HL-60 (cell line): ENCODE data around the gene PPIG.

Experiments
- DNase-seq, 2 experiments: peaks; one replicate each; pipeline ENCODE4 v3.0.0-alpha.2; 2010 to 2020; ENCODE audit warnings: low read depth in 1 of 2, low spot score in 1 of 2
- H3K27ac ChIP-seq: fragments of 250-450 bp; sonication (Bioruptor Pico); replicated peaks from 2 replicates; pipeline ENCODE4 v1.5.1; 2020; ENCODE audit warnings: mild to moderate bottlenecking, moderate library complexity
- H3K27me3 ChIP-seq: fragments of 250-450 bp; sonication (Bioruptor Pico); 2 replicates; pipeline ENCODE4 v1.5.1; 2021; ENCODE audit warnings: mild to moderate bottlenecking, moderate library complexity; ENCODE audit not compliant: insufficient read depth, poor library complexity, severe bottlenecking
- H3K4me3 ChIP-seq: replicated peaks from 2 replicates; pipeline ENCODE4 v1.5.1; 2011; ENCODE audit warnings: mild to moderate bottlenecking, control low read depth, low read length; ENCODE audit not compliant: insufficient read depth
- GABPA ChIP-seq: IDR thresholded peaks from 2 replicates; pipeline ENCODE4 v1.6.1; 2012; ENCODE audit warnings: low read depth
- POLR2AphosphoS5 ChIP-seq: IDR thresholded peaks from 2 replicates; pipeline ENCODE4 v1.6.1; 2012; ENCODE audit warnings: low read depth
- REST ChIP-seq: IDR thresholded peaks from 2 replicates; pipeline ENCODE4 v1.6.1; 2012; ENCODE audit warnings: low read depth; ENCODE audit not compliant: insufficient replicate concordance
- SPI1 ChIP-seq: IDR thresholded peaks from 2 replicates; pipeline ENCODE4 v1.6.1; 2012; ENCODE audit warnings: low read depth, mild to moderate bottlenecking, borderline replicate concordance
- TF ChIP-seq, protein P1 (sequence below): IDR thresholded peaks from one replicate; pipeline ENCODE4 v1.5.1; 2011; ENCODE audit warnings: low read length, control low read depth, inconsistent platforms; ENCODE audit not compliant: insufficient read depth

The PPIG gene

GRCh38 chr2:169662744-169663143, 78.6 kb downstream of the PPIG start:
- Histone ChIP-seq H3K27me3 (no peaks in the 10 kb centered on the region), H3K27ac (no peak overlapping the region), H3K4me3 (no peak overlapping the region)
- TF ChIP-seq POLR2AphosphoS5: no peak
- DNase-seq: no peak

DNA sequence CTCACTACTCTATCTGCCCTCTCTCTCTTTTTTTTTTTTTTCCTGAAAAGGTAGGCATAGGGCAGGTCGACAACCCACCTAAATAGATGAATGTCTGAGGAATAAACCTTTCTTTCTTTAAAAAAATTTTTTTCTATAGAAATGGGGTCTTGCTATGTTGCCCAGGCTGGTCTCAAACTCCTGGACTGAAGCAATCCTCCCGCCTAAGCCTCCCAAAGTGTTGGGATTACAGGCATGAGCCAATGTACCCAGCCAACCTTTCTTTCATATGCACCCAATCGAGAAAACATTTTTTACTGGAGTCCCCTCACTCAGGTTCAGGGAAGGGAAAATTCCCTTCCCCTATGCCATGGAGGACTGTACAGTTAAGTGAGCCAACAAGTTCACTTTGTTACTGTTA, 79.1 kb downstream of the PPIG start:
- TF ChIP-seq REST (no peak), POLR2AphosphoS5 (no peak), GABPA (no peak), SPI1 (no peak)
- TF ChIP-seq, protein P1, sequence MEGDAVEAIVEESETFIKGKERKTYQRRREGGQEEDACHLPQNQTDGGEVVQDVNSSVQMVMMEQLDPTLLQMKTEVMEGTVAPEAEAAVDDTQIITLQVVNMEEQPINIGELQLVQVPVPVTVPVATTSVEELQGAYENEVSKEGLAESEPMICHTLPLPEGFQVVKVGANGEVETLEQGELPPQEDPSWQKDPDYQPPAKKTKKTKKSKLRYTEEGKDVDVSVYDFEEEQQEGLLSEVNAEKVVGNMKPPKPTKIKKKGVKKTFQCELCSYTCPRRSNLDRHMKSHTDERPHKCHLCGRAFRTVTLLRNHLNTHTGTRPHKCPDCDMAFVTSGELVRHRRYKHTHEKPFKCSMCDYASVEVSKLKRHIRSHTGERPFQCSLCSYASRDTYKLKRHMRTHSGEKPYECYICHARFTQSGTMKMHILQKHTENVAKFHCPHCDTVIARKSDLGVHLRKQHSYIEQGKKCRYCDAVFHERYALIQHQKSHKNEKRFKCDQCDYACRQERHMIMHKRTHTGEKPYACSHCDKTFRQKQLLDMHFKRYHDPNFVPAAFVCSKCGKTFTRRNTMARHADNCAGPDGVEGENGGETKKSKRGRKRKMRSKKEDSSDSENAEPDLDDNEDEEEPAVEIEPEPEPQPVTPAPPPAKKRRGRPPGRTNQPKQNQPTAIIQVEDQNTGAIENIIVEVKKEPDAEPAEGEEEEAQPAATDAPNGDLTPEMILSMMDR: no peak
- no peak for DNase-seq
- Histone ChIP-seq H3K27me3 (no peaks in the 10 kb centered on the region), H3K27ac (no peak overlapping the region), H3K4me3 (no peak overlapping the region)

GRCh38 chr2:169664600-169664977, 80.4 kb downstream of the PPIG start:
- no peak for DNase-seq
- TF ChIP-seq, protein P1: no peak
- TF ChIP-seq GABPA: no peak
- Histone ChIP-seq H3K27ac (no peak overlapping the region), H3K4me3 (no peak overlapping the region), H3K27me3 (no peaks in the 10 kb centered on the region)

DNA sequence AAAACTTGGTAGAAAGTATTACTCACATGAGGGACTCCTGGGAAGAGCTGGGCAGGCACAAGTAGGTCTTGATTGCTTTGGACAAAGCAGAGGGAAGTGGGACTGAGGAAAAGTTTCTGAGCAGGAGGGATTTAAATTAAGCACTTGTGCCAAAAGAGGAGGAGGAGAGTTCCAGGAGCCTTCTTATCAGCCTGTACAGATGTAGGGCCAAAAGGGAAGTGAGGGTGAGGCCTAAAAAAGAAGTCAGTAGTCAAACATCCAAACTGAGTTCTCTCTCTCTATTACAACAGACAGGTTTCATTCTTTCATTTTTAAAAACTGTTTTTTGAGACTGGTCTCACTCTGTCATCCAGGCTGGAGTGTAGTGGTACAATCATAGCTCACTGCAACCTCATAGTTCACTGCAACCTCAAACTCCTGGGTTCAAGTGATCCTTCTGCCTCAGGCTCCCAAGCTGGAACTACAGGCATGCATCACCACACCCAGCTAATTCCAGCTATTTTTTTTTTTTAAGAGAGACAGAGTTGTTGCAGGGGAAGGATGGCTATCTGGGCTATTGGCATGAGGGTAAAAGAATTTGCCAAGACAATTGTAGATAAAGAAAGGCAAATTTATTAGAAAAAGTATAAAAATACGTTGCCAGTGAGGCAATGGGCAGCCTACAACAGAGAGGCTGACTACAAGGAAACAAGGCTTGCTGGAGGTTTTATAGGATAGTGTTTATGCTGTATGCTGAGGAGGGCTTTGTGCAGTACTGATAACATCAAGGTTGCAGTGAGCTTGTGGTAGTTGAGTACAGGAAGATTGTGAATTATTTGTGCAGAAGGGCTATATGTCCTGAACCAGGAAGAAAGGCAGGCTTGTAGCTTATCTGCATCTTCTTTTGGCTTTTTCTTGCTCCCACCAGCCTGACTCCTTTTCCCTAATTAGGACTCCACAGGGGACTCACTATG, 81.1 kb downstream of the PPIG start:
- no peak overlapping the region for H3K4me3 ChIP-seq
- no peaks in the 10 kb centered on the region for H3K27me3 ChIP-seq
- H3K27ac ChIP-seq: no peak overlapping the region
- no peak for TF ChIP-seq GABPA
- TF ChIP-seq SPI1: peak; percentile 75; the same call in 1 of the 2 replicates
- no peak for TF ChIP-seq REST
- peak; percentile 5 to 39 for DNase-seq

GRCh38 chr2:169667583-169667982, 83.4 kb downstream of the PPIG start:
- DNase-seq: no peak
- Histone ChIP-seq H3K27ac (no peak overlapping the region), H3K27me3 (no peaks in the 10 kb centered on the region), H3K4me3 (no peak overlapping the region)
- no peak for TF ChIP-seq POLR2AphosphoS5
- TF ChIP-seq GABPA: no peak
- TF ChIP-seq REST: no peak
- no peak for TF ChIP-seq SPI1
- TF ChIP-seq, protein P1: no peak
